Nephron (organoid): Measurements from ENCODE around the gene MACROD2.

ENCODE experiments used
- H3K27ac Mint-ChIP-seq, 3 experiments: 2 replicates each; pipeline ENCODE4 v1.8.0; 2020; ENCODE audit warnings: mixed read lengths in 3 of 3, mild to moderate bottlenecking in 2 of 3, moderate library complexity in 1 of 3
- H3K27me3 Mint-ChIP-seq: 2 replicates; pipeline ENCODE4 v1.8.0; 2021; ENCODE audit warnings: low read depth, mild to moderate bottlenecking, moderate library complexity, mixed read lengths
- H3K36me3 Mint-ChIP-seq: 2 replicates; pipeline ENCODE4 v1.8.0; 2020; ENCODE audit warnings: low read depth, mixed read lengths
- H3K4me1 Mint-ChIP-seq: 2 replicates; pipeline ENCODE4 v1.8.0; 2020; ENCODE audit warnings: mixed read lengths
- H3K4me3 Mint-ChIP-seq, 3 experiments: 2 replicates each; pipeline ENCODE4 v1.8.0; 2020; ENCODE audit warnings: mild to moderate bottlenecking in 3 of 3, mixed read lengths in 3 of 3, moderate library complexity in 2 of 3
- H3K9me3 Mint-ChIP-seq: 2 replicates; pipeline ENCODE4 v1.8.0; 2020; ENCODE audit warnings: mixed read lengths
- TF ChIP-seq, protein P1 (sequence below), 3 experiments: fragments of 200-600 bp; sonication (generic); IDR thresholded peaks; one replicate each; pipeline ENCODE4 v1.5.0; 2021; ENCODE audit warnings: antibody characterized with exemption in 3 of 3; ENCODE audit not compliant: unreplicated experiment in 3 of 3

Gene MACROD2

DNA sequence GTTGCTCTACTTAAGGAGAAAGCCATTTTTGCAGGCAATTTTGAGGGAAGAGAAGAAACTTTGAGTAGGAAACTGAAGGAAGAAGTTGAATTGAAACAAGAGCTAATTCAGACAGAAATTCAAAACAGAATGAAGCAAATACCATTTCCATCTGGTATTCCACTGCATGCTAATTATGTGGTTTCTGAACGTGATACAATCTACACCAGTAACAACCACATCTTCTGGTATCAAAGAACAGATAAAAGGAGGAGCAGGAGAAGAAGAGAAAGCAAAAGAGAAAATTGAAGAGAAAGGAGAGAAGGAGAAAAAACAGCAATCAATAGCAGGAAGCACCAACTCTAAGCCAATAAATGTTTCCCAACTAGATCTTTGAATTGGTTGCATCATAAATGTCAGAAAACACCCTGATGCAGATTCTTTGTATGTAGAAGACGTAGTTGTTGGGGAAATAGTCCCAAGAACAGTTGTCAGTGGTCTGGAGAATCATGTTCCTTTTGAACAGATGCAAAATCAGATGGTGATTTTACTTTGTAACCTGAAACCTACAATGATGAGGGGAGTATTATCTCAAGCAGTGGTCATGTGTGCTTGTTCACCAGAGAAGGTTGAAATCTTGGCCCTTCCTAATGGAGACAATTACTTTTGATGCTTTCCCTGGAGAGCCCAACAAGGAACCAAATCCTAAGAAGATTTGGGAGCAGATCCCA, 132.4 kb downstream of the MACROD2 start:
- Mint-ChIP-seq H3K4me3 (no peak overlapping the region), H3K27ac (peak overlapping the region in 1 of 3 experiments; percentile 42), H3K4me1 (peaks cover 16% of the 10 kb centered on the region), H3K9me3 (peaks cover 2% of the 10 kb centered on the region), H3K36me3 (no peaks in the 10 kb centered on the region), H3K27me3 (no peaks in the 10 kb centered on the region)
- TF ChIP-seq, protein P1, sequence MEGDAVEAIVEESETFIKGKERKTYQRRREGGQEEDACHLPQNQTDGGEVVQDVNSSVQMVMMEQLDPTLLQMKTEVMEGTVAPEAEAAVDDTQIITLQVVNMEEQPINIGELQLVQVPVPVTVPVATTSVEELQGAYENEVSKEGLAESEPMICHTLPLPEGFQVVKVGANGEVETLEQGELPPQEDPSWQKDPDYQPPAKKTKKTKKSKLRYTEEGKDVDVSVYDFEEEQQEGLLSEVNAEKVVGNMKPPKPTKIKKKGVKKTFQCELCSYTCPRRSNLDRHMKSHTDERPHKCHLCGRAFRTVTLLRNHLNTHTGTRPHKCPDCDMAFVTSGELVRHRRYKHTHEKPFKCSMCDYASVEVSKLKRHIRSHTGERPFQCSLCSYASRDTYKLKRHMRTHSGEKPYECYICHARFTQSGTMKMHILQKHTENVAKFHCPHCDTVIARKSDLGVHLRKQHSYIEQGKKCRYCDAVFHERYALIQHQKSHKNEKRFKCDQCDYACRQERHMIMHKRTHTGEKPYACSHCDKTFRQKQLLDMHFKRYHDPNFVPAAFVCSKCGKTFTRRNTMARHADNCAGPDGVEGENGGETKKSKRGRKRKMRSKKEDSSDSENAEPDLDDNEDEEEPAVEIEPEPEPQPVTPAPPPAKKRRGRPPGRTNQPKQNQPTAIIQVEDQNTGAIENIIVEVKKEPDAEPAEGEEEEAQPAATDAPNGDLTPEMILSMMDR (IDR thresholded peaks at IDR 0.05; ENCODE audit: unreplicated experiment in 3 of 3): no peak

DNA sequence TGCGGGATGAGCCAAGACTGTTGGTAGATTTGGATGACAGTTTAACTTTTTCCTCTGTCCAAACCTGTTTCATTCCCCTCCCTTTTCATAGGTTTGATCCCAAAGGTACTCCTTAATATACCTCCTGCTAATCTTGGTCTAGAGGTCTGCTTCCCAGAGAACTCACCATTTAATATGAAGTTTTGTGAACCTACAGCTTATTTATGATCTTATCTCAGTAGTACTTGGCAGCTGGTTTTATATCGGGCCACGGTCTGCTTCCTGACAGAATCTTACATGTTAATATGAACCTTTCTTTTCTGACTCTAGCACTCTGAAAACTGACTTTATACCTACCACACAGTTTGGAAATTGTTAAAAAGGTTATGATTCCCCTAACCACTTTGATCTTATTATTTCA, 138.7 kb downstream of the MACROD2 start:
- H3K27ac Mint-ChIP-seq: no peak overlapping the region
- no peaks in the 10 kb centered on the region for H3K36me3 Mint-ChIP-seq
- H3K4me1 Mint-ChIP-seq: no peaks in the 10 kb centered on the region
- no peaks in the 10 kb centered on the region for H3K27me3 Mint-ChIP-seq
- H3K9me3 Mint-ChIP-seq: peaks cover 17% of the 10 kb centered on the region
- H3K4me3 Mint-ChIP-seq: no peak overlapping the region
- TF ChIP-seq, protein P1 (IDR thresholded peaks at IDR 0.05; ENCODE audit: unreplicated experiment in 3 of 3): no peak

DNA sequence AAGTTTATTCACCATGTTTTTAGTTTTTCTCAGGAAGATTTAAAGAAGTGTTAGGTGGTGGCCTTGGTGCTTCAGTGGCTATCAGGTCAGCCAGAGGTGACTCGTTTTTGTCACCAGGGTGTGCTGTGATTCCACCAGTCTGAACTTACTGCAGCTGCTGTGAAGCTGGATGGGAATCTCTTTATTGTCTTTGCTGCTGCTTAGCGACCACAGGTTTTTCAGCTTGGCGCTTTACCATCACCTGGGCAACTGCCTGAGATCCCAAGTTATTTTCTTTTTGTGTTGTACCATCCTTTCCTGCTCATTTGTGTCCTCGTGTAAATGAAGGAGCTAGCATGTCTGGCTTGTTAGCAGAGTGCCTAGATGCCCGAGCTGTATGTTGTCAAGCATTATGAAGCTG, 146.9 kb downstream of the MACROD2 start:
- H3K27me3 Mint-ChIP-seq: no peaks in the 10 kb centered on the region
- H3K36me3 Mint-ChIP-seq: no peaks in the 10 kb centered on the region
- H3K4me1 Mint-ChIP-seq: peaks cover 11% of the 10 kb centered on the region
- H3K9me3 Mint-ChIP-seq: no peaks in the 10 kb centered on the region
- H3K27ac Mint-ChIP-seq: no peak overlapping the region
- no peak overlapping the region for H3K4me3 Mint-ChIP-seq
- TF ChIP-seq, protein P1 (IDR thresholded peaks at IDR 0.05; ENCODE audit: unreplicated experiment in 3 of 3): peak; percentile 64 to 77 (median 68)

DNA sequence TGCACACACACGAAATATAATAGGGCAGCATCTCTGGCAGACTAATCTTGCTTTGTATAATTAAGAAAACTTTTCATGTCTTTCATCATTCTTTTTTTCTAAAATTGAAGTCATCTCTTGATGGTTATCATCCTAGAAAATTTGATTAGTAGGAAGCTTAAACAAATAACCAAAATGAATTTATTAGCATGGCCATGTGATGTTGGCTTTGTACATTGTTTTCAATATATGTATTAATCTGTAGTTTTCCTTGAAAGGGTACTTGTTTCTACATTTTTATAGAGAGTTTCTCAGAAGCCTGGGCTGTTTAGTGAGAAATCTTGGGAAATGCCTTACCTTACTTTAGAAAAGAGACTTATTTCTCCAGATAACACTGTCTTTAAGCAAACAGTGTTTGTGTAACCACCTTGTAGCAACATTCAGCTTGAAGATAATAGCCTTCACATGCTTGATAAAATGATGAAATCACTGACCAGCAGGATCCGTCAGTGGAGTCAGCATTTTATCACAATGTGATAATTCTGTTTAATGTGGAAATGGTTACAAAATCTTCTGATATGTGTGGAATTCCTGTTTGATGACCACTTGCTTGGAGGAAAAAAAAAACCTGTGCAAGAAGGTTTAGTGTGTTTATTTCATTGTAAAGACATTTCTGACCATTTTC, 147.8 kb downstream of the MACROD2 start:
- no peak overlapping the region for H3K27ac Mint-ChIP-seq
- no peaks in the 10 kb centered on the region for H3K36me3 Mint-ChIP-seq
- TF ChIP-seq, protein P1 (IDR thresholded peaks at IDR 0.05; ENCODE audit: unreplicated experiment in 3 of 3): no peak
- no peaks in the 10 kb centered on the region for H3K9me3 Mint-ChIP-seq
- H3K27me3 Mint-ChIP-seq: no peaks in the 10 kb centered on the region
- peaks cover 11% of the 10 kb centered on the region for H3K4me1 Mint-ChIP-seq
- H3K4me3 Mint-ChIP-seq: no peak overlapping the region

DNA sequence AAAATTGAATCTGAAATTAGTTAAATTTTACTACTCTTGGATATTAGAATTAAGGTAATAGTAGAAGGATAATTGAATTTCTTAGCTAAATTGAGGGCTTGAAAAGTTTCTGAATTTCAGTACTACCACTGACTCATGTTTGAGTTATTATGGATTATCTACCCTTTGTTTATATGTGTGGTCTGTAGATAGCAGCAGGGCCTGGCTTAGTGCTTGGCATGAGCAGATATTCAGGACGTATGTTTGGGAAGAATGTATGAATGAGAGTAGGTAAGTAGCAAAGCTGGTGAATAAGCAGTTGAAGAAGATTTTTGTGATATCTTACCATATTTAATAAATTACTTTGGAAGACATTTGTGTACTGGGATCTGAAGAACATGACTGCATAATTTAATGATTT, 152.7 kb downstream of the MACROD2 start:
- Mint-ChIP-seq H3K4me1 (peaks cover under 1% of the 10 kb centered on the region), H3K4me3 (no peak overlapping the region), H3K36me3 (no peaks in the 10 kb centered on the region), H3K9me3 (no peaks in the 10 kb centered on the region), H3K27ac (no peak overlapping the region), H3K27me3 (no peaks in the 10 kb centered on the region)
- TF ChIP-seq, protein P1 (IDR thresholded peaks at IDR 0.05; ENCODE audit: unreplicated experiment in 3 of 3): no peak

DNA sequence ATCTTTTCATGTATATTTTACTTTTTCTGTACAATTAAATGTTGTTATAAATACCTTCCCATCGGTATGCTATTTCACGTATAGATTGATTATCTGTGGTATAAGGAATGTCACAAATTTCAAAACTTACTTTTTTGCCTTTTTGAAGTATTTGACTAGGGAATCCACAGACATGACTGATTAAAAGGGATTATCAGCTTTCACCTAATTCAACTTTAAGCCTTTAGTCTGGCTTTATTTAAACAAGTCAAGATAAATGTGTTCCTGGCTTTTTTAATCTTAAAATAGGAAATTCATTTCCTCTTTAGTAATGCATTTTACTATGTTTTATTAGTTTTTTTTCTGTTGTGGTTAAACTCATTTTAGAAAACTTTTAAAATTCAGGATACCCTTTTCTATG, 160.0 kb downstream of the MACROD2 start:
- TF ChIP-seq, protein P1 (IDR thresholded peaks at IDR 0.05; ENCODE audit: unreplicated experiment in 3 of 3): no peak
- Mint-ChIP-seq H3K27ac (no peak overlapping the region), H3K4me1 (no peaks in the 10 kb centered on the region), H3K4me3 (no peak overlapping the region), H3K36me3 (no peaks in the 10 kb centered on the region), H3K9me3 (peaks cover 18% of the 10 kb centered on the region), H3K27me3 (no peaks in the 10 kb centered on the region)
